GM11168 (cell line): Measurements from ENCODE around the gene GGTLC2.
"Not testable (repeated sequence)": the region's sequence is repeated elsewhere in the genome, so short reads cannot be mapped to it uniquely, and the experiment has no call there.

Experiments
- in situ Hi-C: fragments of 300-500 bp; cut with MboI; formaldehyde crosslinking; loops from one replicate; pipeline ENCODE4 v1.12.0; 2022; ENCODE audit warnings: low sequenced_read_pairs; ENCODE audit not compliant: unreplicated experiment

The GGTLC2 gene

GRCh38 chr22:22633533-22633932 lies 10.9 kb upstream of the GGTLC2 start:
- in situ Hi-C loops: not testable (repeated sequence)

DNA sequence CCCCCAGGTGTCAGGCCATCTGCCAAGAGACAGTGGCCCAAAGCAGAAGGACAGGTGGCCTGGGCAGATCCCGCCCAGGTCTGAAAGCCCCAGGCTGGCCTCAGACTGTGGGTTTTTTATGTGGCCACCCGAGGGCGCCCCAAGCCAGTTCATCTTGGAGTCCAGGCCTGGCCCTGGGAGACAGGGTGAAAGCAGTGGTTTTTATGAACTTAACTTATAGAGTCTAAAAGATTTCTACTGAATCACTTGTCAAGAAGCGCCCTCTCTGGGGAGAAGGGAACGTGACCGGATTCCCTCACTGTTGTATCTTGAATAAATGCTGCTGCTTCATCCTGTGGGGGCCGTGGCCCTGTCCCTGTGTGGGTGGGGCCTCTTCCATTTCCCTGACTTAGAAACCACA lies 8.2 kb upstream of the GGTLC2 start:
- in situ Hi-C loops: not testable (repeated sequence)

- in situ Hi-C loops: not testable (repeated sequence)
Measured at GRCh38 chr22:22638313-22638712, 6.1 kb upstream of the GGTLC2 start.

- in situ Hi-C loops: loop anchor here (10.0 kb wide), 1 partner anchor 1613 kb away; no protein-coding TSS in a partner anchor
Measured at GRCh38 chr22:22642255-22642654, 2.2 kb upstream of the GGTLC2 start.

DNA sequence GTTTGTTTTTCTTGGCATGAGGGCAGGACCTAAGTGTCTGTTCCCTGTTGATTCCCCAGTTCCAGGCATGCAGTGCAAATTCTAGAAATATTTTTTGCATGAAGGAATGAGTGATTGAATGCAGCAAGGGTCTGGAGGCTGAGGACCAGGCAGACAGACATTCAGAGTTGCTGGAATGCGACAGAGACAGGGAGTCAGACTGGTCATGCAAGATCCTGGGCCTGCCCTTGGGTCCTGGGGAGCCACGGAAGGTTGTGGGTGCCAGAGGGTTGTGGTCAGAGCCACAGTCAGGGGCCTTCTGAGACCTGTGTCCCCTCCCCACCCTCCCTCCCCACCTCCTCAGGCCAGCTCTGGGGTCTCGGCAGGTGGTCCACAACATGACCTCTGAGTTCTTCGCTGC lies 1.6 kb downstream of the GGTLC2 start:
- in situ Hi-C loops: loop anchor here (10.0 kb wide), 1 partner anchor 1609 kb away; no protein-coding TSS in a partner anchor

DNA sequence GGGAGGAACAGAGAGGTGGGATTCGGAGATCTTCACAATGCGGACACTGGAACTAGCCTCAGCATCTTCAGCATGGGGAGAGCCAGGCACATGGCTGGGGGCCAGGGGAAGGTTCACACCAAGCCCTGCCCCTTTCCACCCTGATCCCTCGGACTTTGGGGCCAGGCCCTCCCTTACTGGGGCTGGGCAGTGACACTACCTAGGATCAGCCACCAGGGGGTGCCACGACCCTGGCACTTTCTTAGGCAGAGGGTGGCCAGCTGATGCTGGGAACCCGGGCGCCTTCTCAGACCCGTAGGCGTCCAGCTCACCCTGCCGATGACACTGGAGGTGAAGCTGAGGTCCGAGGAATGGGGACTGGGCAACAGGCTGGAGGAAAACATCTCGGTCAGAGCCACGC lies 3.5 kb downstream of the GGTLC2 start:
- in situ Hi-C loops: loop anchor here (10.0 kb wide), 1 partner anchor 1607 kb away; no protein-coding TSS in a partner anchor

DNA sequence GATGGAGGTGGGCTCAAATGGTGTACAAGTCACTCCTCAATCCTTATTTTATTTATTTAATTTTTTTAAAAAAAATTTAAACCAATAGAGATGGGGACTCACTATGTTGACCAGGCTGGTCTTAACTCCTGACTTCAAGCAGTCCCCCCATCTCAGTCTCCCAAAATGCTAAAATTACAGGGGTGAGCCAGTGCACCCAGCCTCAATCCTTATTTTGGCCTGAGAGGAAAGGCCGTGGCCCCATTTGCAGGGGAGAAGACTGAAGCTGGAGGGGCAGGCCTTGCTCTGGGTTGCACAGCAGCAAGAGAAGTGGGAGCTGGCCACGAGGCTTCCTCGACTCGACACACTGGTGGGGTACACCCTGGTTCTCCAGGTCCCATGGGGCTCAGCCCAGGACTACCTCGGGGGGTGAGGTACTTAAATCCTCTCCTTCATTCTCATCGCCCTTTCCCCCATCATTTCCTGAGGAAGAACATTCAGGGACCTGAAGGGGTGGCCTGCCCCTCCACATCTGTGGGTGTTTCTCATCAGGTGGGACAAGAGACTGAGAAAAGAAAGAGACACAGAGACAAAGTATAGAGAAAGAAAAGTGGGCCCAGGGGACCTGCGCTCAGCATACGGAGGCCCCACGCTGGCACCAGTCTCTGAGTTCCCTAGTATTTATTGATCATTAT lies 4.6 kb downstream of the GGTLC2 start:
- in situ Hi-C loops: loop anchor here (10.0 kb wide), 1 partner anchor 1606 kb away; no protein-coding TSS in a partner anchor

GRCh38 chr22:22649761-22650160 lies 5.3 kb downstream of the GGTLC2 start:
- in situ Hi-C loops: loop anchor here (10.0 kb wide), 1 partner anchor 1605 kb away; no protein-coding TSS in a partner anchor

DNA sequence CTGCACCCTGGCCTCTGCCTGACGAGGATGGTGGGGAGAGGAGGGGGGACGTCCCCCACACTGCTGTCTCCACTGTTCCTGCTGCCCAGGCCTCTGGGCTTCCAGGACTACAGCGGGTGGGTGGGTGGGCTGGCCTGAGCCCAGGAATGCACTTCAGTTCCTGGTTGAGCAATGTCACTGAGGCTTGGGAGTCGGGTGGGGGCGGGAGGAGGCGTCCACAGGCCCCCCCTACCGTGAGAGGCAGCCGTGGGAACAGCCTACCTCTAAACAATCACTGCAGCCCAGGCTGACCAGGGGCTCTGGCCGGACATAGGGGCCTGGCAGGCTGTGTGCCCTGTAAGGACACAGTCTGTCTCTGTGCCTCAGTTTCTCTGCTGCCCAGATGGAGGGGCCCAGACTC lies 6.0 kb downstream of the GGTLC2 start:
- in situ Hi-C loops: not testable (repeated sequence)

DNA sequence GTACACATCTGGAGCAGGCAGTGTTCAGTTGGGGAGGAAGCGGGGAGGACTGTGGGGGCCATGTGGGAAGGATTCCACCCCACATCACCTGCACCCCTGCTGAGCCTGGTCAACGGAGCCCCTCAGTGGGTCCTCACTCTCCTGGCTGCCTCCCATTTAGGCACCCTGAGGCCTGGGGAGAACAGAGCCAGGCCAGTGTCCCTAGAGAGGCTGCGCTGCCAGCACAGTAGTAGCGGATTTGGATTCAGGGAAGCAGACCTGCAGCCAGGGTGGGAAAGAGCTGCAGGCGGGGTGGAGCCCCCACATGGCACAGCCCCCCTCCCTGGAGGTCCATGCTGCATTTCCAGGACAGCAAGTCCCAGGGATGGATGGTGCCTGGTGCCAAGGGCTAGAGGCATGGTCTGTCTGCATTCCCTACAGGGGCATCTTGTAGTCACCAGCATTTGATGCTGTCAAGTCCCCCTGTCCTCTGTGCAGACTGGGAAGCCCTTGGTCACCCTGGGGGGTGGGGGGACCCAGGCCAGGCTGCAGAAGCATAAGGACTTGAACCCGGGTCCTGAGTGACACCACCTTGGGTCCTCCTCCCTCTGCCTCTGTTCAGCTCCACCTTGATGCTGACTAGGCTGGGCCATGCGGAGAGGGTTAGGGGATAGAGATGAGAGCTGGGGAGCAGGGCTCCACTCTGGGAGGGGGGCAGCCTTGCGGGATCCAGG lies 6.5 kb downstream of the GGTLC2 start:
- in situ Hi-C loops: not testable (repeated sequence)

DNA sequence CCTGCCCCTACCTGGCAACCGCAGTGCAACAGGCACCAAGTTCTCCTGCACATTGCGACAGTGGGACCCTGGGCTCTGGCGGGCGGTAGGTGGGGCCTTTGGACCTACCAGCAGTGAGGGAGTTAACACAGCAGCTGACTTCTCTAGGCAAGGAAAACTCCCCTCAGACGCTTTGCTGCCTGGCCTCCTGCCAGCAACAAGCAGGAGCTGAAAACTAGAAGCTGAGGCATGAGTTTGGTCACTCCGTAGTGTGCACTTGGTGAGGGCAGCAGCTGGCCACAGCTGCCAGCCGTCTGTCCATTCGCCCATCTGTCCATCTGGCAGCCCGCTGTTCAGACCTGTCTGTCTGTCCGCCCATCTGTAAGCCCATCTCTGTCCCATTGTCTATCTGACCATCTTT lies 7.2 kb downstream of the GGTLC2 start:
- in situ Hi-C loops: not testable (repeated sequence)

DNA sequence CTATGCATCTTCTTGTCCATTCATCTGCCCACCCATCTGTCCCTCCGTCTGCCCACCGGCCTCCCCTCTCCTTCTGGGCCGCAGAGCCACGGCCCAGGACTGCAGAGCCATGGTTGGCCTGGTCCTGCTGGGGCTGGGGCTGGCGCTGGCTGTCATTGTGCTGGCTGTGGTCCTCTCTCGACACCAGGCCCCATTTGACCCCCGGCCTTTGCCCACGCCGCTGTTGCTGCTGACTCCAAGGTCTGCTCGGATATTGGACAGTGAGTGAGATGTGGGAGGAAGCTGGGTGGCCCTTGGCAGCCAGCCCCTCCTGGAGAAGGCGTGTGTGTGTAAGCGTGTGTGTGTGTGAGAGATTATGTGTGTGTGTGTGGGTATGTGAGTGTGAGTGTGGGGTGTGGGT lies 7.7 kb downstream of the GGTLC2 start:
- in situ Hi-C loops: not testable (repeated sequence)

DNA sequence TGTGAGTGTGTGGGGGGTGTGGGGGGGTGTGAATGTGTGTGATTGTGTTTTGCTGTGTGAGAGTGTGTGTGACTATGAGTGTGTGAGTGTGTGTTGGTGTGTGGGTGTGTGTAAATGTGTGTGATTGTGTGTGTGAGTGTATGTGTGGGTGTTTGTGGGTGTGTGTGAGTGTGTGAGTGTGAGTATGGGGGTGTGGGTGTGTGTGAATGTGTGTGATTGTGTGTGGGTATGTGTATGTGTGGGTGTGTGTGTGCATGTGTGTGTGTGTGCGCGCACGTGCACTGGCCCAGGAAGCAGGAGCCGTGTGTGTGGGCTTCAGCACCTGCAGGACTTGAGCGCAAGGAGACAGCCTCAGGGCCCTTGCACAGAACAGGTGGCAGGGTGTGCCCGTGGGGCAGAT lies 8.2 kb downstream of the GGTLC2 start:
- in situ Hi-C loops: not testable (repeated sequence)

- in situ Hi-C loops: not testable (repeated sequence)
Measured at GRCh38 chr22:22653677-22654381, 9.4 kb downstream of the GGTLC2 start.

- in situ Hi-C loops: no loop called here
Measured at GRCh38 chr22:22655452-22656290, 11.3 kb downstream of the GGTLC2 start.

DNA sequence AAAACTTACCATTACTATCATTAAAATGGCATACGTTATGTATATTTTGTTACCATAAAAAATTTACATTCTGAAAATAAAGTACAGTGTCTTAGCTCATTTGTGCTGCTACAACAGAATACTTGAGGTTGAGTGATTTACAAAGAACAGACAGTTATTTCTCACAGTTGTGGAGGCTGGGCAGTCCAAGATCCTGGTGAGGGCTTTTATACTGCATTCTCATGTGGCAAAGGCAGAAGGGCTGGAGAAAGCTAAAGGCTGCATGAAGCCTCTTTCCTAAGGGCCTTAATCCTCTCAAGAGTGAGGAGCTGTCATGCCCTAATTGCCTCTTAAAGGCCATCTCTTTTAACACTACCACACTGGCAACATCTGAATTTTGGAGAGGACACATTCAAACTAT lies 13.3 kb downstream of the GGTLC2 start:
- in situ Hi-C loops: no loop called here

DNA sequence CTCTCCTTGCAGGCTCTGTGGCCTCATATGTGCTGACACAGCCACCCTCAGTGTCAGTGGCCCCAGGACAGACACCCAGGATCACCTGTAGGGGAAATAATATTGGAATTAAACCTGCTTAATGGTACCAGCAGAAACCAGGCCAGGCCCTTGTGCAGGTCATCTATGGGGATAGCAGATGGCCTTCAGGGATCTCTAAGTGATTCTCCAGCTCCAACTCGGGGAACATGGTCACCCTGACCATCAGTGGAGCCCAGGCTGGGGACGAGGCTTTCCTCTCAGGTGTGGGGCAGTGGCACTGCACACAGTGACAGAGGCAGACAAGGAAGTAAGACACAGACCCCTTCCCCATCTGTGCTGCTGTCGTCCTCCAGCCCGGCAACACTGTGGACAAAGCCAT lies 16.9 kb downstream of the GGTLC2 start:
- in situ Hi-C loops: no loop called here

- in situ Hi-C loops: no loop called here
Measured at GRCh38 chr22:22662095-22662494, 17.7 kb downstream of the GGTLC2 start.

DNA sequence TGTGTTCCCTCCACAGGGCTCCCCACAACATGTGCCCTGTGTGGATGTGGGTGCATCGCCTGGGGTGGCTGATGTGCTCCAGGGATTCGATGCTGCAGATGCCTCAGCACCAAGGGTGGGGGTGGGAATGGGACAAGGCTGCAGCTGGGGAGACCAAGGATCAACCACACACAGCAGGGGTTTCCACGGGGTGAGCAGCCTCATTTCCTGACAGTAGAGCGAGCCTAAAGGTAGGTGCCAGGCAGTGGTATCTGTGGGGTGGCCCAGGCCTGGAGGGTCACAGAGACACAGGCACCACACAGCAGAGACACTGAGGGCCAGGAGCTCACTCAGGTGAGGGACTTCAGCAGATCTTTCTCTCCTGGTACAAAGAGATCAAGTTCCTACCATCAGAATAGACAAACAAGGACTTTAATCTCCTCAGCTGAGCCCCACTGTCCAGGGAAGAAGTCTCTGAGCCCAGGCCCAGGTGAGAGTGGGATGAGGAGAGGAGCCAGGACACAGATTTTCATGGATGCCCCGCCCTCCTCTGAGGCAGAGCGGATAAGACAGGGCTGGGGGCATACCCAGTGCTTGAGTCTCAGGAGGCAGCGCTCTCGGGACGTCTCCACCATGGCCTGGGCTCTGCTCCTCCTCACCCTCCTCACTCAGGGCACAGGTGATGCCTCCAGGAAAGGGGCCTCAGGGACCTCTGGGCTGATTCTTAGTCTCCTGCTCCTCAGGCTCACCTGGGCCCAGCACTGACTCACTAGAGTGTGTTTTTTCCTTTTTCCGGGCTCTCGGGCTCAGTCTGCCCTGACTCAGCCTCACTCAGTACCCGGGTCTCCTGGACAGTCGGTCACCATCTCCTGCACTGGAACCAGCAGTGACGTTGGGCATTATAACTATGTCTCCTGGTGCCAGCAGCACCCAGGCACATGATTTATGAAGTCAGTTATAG lies 19.7 kb downstream of the GGTLC2 start:
- in situ Hi-C loops: no loop called here
